ENCODE measurements around the gene GPD1.

GPD1 gene

GRCh38 chr12:50065726-50066310 lies 38.0 kb upstream of the GPD1 start:
- TF ChIP-seq CTCF (IDR thresholded peaks at IDR 0.05; ENCODE audit: borderline replicate concordance, control extremely low read depth, extremely low read depth, insufficient read depth, missing control alignments) = no peak
- in situ Hi-C loops (cut with MboI; ENCODE audit: low sequenced_read_pairs, unreplicated experiment) = no loop called here
- DNase-seq (ENCODE audit: low spot score) = no peak

DNA sequence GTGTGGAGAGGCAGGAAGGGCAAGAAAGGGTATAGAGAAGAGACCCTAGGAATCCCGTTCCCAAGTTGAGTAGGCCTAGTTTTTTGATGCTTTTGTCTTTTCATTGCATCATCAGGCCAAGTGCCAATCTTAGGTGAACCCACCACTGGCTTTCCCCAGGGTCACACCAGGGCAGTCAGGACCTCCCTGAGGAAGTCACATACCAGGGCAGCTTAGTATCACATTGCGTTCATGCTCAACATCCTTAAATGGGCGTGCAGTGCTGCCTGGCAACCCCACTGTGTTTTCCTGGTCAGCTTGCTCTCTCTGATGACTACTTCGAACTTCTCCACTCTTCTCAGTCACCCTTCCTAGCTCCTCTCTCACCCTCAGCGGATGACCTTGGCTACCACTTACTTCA lies 37.4 kb upstream of the GPD1 start:
- in situ Hi-C loops (cut with MboI; ENCODE audit: low sequenced_read_pairs, unreplicated experiment) = no loop called here
- no peak for TF ChIP-seq CTCF (IDR thresholded peaks at IDR 0.05; ENCODE audit: borderline replicate concordance, control extremely low read depth, extremely low read depth, insufficient read depth, missing control alignments)
- no peak for DNase-seq (ENCODE audit: low spot score)

- no peak for TF ChIP-seq CTCF (IDR thresholded peaks at IDR 0.05; ENCODE audit: borderline replicate concordance, control extremely low read depth, extremely low read depth, insufficient read depth, missing control alignments)
- no peak for DNase-seq (ENCODE audit: low spot score)
- in situ Hi-C loops (cut with MboI; ENCODE audit: low sequenced_read_pairs, unreplicated experiment) = no loop called here
These were observed 34.7 kb upstream of the GPD1 start for GRCh38 chr12:50069069-50069468.

DNA sequence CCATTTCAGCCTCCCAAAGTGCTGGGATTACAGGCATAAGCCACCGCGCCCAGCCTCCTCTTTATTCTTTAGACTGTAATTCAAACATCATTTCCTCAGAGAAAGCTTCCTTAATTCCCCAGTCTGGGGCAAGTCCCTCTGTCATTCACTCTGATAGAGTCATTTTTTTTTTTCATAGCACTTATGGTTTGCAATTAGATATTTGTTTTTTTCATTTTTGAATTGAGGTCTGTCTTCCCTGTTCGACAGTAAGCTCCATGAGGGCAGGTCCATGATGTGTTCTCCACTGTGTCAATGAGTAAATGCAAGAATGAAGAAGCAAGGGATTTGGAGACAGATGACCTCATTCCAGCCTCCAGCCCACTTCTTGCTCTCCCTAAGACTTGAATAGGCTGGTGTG lies 34.3 kb upstream of the GPD1 start:
- TF ChIP-seq CTCF (IDR thresholded peaks at IDR 0.05; ENCODE audit: borderline replicate concordance, control extremely low read depth, extremely low read depth, insufficient read depth, missing control alignments) = no peak
- DNase-seq (ENCODE audit: low spot score) = no peak
- in situ Hi-C loops (cut with MboI; ENCODE audit: low sequenced_read_pairs, unreplicated experiment) = no loop called here

DNA sequence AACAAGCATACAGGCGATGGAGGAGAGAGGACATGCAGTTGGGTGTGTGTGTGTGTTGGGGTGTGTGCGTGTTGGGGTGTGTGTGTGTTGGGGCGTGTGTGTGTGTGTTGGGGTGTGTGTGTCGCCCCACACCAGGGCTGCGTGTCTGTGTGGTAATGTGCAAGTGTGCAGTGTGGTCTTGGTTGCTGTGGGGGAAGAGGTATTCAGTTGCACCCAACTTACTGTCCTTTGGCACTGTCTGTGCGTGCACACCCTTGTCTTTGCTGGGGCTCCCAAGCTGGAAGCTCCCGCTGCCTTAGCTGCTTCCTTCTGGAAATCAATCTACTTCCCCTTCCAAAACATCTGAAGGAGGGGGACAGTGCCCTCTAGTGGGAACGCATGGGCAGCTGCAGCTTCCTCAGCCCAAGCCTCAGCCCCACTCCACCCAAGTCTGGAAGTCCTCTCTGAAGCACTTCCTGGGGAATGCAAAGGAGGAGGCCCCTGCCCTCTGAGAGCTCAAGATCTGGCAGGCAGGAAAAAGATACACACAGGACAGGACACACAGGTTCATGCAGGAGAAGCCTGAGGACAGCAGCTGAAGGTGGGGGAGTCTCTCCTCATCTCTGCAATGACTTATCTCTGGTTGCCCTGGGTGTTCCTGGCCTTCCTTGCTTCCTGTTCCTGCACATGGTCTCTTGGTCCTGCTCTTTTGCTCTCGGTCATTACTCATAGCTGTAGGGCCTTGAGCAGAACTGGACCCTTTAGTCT lies 33.3 kb upstream of the GPD1 start:
- in situ Hi-C loops (cut with MboI; ENCODE audit: low sequenced_read_pairs, unreplicated experiment) = no loop called here
- peak; percentile 80 for DNase-seq (ENCODE audit: low spot score)
- peak; percentile 86 for TF ChIP-seq CTCF (IDR thresholded peaks at IDR 0.05; ENCODE audit: borderline replicate concordance, control extremely low read depth, extremely low read depth, insufficient read depth, missing control alignments)

- DNase-seq (ENCODE audit: low spot score) = no peak
These were observed 31.5 kb upstream of the GPD1 start for GRCh38 chr12:50072198-50072907.

More at GRCh38 chr12:50072198-50072907, 31.5 kb upstream of the GPD1 start:
- in situ Hi-C loops (cut with MboI; ENCODE audit: low sequenced_read_pairs, unreplicated experiment) = no loop called here
- TF ChIP-seq CTCF (IDR thresholded peaks at IDR 0.05; ENCODE audit: borderline replicate concordance, control extremely low read depth, extremely low read depth, insufficient read depth, missing control alignments) = no peak

Data from GM13976 (cell line).